GM19035 (cell line): ENCODE data around the gene CORIN.
"Not testable (repeated sequence)": the region's sequence is repeated elsewhere in the genome, so short reads cannot be mapped to it uniquely, and the experiment has no call there.

ENCODE experiments used
- ATAC-seq: cut with Tn5 transposase; IDR thresholded peaks from one replicate; pipeline ENCODE4 v1.9.1; 2021; ENCODE audit not compliant: unreplicated experiment

CORIN gene

DNA sequence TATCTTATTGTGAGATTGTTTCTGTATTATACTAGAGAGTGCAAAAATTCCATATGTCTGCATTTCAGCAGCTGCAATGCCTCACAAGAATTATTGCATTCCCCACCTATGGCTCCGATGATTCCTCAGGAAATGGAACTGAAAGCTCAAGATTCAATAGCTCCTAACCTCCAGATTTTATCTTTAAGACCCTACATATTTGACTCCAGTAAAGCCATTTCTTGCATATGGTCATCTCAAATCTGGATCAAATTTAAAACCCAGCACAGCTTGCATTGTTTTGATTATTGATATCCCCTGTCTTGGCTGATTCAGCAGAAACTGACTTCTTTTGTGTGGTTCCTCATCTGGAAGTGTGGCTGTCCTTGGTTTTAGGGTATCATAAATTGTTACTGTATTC lies 142.6 kb downstream of the CORIN start:
- no peak for ATAC-seq

DNA sequence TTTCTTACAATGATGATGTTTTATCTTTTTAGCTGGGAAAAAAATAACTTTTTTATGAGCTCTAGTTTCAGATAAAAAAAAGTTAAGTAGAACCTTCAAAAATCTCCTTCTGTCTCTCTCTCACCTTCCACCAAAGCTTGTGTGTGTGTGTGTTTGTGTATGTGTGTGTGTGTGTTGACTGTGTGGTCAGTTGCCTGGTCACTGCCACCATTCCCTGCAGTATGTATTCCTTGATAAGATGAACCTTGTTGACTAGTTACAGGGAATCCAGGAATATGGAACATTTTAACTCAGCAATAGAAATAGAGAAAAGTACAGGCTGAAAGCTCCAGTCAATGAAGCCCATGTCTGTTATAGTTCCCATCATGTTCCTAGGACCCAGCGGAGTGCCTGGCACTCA lies 143.5 kb downstream of the CORIN start:
- ATAC-seq, result no peak

GRCh38 chr4:47692691-47693090 lies 145.2 kb downstream of the CORIN start:
- no peak for ATAC-seq

GRCh38 chr4:47691757-47692383 lies 146.0 kb downstream of the CORIN start:
- not testable (repeated sequence) for ATAC-seq

- no peak for ATAC-seq
These were observed 147.3 kb downstream of the CORIN start for GRCh38 chr4:47690611-47691010.

DNA sequence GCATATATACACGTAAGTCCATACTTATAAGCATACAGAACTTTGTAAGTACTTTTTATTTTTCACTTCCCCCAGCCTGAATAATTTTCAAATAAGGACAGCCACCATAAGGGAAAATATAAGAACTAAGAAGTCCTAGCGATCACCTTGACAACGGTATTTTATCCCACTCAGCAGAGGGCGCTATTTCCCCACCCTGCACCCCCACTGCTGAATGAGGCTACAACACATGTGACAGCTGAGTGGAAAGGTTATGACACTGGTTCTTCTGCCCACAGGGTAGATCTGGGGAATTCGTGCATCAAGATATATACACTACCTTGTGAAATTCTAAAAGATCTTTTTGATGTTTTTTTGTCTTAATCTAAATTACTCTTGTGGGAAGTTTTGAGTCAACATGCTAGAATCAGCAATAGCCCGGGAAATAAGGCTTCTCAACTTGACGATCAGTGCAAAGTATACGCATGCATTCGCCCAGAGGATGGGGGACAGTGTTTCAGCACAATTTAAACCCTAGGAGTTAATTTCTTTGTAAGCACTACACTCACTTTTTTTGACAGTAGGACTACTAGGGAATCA lies 151.5 kb downstream of the CORIN start:
- ATAC-seq, result no peak

DNA sequence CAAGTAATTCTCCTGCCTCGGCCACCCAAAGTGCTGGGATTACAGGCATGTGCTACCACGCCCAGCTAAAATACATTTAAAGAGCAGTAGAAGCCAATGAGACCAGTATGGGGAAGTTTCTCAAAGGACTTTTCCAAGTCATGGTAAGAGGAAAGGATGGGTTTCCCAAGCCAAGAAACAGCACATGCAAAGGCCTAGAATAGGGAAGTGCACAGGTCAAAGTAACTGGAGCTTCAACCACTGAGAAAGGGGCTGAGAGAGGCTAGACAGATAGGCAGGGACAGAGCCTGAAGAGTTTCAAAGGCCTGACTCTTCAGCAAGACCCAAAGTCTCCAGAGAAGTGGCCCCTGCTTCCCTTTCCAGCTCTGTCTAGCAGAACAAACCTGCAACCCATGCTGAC lies 162.1 kb downstream of the CORIN start:
- no peak for ATAC-seq

DNA sequence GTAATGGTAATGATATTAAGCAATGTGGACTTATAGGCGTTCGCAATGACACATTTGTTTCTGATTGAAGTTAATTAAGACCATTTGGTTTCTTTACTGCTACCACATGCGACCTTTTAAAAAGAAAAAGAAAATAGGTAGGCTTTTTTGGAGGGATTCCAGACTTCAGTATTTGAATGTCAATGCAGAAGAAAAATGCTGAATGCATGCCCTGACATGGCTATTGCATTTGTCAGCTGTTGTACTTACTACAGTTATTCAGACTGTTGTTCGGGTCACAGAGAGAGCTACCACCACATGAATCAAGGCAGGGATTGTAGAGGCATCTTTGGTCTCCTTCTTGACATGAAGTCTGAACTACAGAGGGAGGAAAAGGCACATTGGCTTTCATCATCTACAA lies 163.7 kb downstream of the CORIN start:
- ATAC-seq, result no peak

GRCh38 chr4:47672696-47673095 lies 165.2 kb downstream of the CORIN start:
- no peak for ATAC-seq

GRCh38 chr4:47669946-47670345 lies 167.9 kb downstream of the CORIN start:
- ATAC-seq, result no peak

GRCh38 chr4:47668810-47669408 lies 169.0 kb downstream of the CORIN start:
- peak; percentile 80 for ATAC-seq

GRCh38 chr4:47668256-47668655 lies 169.6 kb downstream of the CORIN start:
- ATAC-seq, result no peak

- no peak for ATAC-seq
These were observed 170.3 kb downstream of the CORIN start for GRCh38 chr4:47667552-47667951.

DNA sequence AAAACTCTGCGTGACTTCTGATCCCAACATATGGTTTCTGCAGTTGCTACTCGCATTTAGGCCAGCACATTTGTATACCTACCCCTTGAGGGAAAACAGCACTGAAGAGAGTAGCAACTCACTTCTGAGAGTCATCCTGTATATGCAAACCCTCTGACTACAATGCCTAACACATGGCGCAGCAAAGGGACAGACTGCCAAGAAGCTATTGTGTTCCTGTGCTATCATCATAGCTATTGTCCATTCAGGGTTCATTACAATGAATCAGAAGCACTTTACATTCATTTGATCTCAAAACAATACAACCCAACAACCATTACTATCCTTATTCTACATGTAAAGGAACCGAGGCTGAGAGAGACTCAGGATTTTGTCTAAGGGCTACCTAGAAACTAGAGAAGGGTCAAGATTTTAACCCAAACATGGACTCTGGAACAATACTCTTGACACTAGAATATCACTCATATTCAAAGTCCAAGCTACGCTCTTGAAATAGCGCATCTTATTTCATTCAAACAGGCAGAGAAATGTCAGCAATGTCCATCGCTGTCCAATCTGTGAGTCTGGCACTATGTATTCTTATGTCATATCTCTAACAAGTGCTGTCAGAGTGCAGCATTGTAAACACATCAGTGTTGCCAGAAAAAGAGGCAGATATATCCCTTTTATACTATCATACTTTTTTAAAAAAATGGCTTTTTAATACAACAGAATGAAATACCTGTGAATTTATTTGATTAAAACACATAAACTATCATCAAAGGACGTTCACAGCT lies 173.6 kb downstream of the CORIN start:
- no peak for ATAC-seq

- no peak for ATAC-seq
These were observed 174.9 kb downstream of the CORIN start for GRCh38 chr4:47662975-47663374.

DNA sequence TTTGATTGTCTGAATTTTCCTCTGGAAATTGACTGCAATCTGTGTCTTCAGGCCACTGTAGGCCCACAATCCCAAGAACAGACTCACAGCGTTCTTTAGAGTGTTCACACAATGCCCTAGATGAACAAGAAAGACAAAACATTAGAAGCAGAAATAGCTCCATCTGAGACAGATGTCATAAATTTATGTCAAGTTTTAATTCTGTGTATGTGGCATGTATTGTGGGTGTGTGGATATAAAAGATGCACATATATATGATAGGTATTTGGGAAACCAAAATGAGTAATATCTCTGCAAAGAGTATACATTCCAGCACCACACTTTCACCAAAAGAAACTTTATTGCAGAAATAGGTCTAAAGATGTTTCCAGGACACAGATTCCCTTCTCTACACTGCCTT lies 176.1 kb downstream of the CORIN start:
- no peak for ATAC-seq

GRCh38 chr4:47659342-47659741 lies 178.5 kb downstream of the CORIN start:
- no peak for ATAC-seq

DNA sequence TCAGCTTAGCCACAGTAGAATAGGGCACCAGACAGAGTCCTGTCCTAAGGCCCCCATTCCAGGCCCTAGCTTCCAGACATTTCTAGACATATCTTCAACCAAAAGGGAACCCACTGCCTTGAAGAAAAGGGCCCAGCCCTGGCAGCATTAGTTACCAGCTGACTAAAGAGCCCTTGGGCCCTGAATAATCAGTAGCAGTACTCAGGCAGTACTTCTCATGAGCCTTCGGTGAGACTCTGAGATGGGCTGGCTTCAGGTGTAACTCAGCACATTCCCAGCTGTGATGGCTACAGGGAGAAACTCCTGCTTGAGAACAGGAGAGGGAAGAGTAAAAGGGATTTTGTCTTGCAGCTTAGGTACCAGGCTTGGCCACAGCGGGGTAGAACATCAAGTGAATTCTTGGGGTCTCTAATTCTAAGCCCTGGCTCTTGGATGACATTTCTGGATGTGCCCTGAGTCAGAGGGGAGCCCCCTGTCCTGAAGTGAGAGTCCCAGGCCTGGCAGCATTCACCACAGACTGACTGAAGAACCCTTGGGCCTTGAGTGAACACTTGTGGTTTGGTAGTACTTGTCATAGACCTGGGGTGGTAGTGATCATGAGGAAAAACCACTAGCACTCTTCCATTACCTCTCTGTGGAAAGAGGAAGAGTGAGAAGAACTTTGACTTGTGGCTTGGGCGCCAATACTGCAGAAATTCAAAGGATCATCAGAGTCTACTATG lies 182.7 kb downstream of the CORIN start:
- no peak for ATAC-seq

- no peak for ATAC-seq
These were observed 185.8 kb downstream of the CORIN start for GRCh38 chr4:47652092-47652491.

GRCh38 chr4:47651231-47651630 lies 186.6 kb downstream of the CORIN start:
- no peak for ATAC-seq

DNA sequence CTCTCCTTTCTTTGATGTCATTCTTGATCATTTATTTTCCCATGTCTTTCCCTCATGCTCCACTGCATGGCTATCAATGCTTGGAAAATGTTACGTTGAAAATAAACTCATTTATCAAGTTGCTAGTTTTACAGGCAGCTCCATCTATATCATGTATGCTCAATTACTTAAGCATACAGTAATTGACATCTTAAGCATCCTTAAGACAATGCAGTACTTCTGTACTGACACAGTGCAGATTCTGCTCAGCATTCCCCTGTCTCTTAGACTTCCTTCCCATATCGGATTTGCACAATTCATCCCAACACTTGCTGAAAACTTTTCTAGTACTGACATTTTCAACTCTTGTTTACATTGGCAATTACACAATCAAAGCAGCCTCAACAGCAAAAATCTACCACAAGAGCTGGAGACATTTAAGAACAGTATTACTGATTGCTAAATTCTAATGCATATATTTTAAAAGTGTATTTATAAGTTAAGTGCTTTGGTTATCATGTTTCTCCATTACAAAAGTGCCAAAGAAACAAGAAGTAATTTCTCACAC lies 187.2 kb downstream of the CORIN start:
- no peak for ATAC-seq
